Fibroblast of skin of left quadriceps (primary cell): ENCODE data around the gene ATF6.

Experiments
- DNase-seq, 2 experiments: peaks; one replicate each; pipeline ENCODE4 v3.0.0-alpha.2; 2013; ENCODE audit warnings: low read depth in 2 of 2

ATF6 gene

GRCh38 chr1:161999301-162000052 lies 233.4 kb downstream of the ATF6 start:
- DNase-seq = no peak

DNA sequence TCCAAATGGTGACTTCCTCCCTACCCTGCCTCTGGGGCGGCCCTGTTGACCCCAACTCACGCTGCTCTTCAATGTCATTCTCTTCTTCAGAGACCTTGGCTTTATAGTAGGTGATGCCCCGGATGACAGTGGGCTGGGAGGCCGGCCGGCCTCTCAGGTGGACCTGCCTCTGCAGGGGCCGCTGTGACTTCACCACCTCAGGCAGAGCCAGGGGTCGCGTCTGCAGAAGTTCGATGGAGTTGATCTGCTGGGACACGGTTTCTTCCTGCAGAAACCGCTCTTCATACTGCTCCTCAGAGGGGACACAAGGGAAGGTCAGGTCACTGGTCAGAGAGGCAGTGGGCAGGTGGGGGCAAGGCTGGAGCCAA lies 233.9 kb downstream of the ATF6 start:
- no peak for DNase-seq

DNA sequence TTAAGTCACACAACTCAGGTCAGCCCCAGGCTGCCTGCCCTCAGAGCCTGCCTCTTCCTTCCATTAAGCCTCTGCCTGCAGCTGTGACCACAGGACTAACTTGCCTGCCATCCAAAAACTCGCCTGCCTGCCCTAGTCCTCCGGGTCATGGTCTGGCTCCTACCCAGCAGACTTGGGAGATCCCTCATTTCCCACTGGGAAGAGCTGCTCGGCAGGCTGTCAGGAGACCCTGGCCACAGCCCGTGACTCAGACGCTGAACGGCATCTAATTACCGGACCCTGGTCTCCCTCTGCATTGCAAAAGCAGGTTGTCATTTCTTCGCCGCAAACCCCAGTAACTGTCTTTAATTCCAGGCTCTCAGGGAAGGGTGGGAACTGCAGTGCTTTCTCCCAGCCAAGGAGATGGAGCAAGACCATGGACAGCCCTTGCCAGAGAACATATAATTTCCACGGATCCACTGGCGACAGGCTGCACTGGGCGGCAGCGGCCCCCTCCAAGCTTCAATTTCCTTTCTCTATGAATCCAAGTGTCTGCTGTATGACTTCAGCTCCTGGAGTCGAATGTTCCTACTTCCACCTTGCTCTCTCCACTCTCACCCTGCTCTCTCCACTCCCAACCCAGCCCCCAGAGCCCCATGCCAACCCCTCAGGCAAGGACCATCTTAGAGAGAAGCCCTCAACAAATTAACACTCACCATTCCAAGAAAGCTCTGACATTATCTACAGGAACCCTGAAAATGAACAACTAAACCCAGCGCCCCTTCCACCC lies 237.1 kb downstream of the ATF6 start:
- DNase-seq = peak; percentile 86 to 87

GRCh38 chr1:162003830-162004215 lies 237.7 kb downstream of the ATF6 start:
- DNase-seq = peak; percentile 49 to 50

- no peak for DNase-seq
These were observed 238.4 kb downstream of the ATF6 start for GRCh38 chr1:162004441-162004950.

GRCh38 chr1:162006081-162006480 lies 240.0 kb downstream of the ATF6 start:
- no peak for DNase-seq

- no peak for DNase-seq
These were observed 241.3 kb downstream of the ATF6 start for GRCh38 chr1:162007466-162007865.

DNA sequence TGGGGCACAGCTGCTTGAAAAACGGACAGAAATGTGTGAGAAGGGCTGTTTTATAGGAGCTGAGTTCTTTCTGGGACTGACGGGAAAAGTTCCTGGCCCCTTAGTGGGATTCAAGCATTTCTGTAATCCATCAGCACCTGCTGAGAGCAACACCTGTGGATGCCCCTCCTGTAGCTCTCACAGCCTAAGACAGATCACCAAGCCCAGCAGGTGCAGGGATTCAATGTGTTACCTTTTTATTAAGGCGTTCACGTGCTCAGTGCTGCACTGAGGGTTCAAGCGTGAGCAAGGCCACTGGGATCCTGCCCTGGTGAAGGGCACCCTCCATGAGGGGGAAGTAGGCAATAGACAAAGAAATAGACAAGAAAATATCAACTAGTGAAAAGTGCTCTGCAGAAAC lies 242.7 kb downstream of the ATF6 start:
- DNase-seq = no peak

- no peak for DNase-seq
These were observed 243.5 kb downstream of the ATF6 start for GRCh38 chr1:162009501-162010174.

DNA sequence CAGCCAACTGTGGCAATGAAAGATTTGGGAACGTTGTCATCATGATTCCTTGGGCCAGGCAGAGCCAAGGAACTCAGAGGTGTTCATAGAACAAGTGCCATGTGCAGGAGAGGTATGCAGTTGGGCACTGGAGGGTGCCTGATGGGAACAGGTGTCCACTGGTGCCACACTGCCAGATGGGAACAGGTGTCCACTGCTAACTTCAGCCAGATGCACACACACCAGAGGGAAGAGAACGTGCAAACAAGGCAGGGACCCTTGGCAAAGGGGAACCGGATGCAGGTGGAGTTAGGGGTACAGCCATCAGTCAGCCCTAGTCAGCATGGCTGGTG lies 244.0 kb downstream of the ATF6 start:
- DNase-seq = no peak

DNA sequence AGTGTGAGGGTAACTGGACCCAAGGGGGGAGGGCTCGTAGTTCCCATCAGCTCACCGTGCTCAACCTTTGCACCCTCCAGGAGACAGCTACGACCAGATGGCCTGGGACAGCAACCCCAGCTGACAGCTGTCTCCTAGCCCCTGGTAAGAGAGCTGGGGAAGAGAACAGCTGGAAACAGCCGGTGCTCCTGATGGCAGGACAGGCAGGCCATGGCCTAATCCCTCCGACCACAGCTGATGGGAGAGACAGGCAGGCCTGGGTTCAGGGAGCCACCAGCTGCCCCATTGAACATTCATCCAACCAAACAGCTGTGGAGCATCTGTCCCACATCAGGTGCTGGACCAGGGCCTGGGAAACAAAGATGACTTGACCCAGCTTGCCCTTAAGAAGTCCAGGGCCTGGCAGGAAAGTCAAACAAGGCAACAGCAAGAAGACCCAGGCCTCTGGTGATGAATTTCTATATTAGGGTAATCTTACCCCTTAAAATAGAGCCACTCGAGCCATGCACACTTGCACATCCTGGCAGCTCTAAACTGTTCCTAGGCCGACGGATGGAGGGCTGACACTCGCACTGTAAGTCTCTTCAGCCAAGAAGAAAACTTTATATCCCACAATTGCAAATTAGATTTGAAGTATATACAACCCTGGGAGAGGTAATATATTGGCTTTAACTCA lies 245.4 kb downstream of the ATF6 start:
- no peak for DNase-seq

- DNase-seq = no peak
These were observed 247.2 kb downstream of the ATF6 start for GRCh38 chr1:162013289-162013688.
